ENCODE measurements around the gene ZBTB8A. TPM values are rescaled to one million over a fixed set of nuclear protein-coding genes. Genes with fewer than 3 reads are reported as not detected.
"Not testable (repeated sequence)": the region's sequence is repeated elsewhere in the genome, so short reads cannot be mapped to it uniquely, and the experiment has no call there.

ZBTB8A gene
- total RNA-seq, 1 donor from 2014 or later, result 38.1 TPM

DNA sequence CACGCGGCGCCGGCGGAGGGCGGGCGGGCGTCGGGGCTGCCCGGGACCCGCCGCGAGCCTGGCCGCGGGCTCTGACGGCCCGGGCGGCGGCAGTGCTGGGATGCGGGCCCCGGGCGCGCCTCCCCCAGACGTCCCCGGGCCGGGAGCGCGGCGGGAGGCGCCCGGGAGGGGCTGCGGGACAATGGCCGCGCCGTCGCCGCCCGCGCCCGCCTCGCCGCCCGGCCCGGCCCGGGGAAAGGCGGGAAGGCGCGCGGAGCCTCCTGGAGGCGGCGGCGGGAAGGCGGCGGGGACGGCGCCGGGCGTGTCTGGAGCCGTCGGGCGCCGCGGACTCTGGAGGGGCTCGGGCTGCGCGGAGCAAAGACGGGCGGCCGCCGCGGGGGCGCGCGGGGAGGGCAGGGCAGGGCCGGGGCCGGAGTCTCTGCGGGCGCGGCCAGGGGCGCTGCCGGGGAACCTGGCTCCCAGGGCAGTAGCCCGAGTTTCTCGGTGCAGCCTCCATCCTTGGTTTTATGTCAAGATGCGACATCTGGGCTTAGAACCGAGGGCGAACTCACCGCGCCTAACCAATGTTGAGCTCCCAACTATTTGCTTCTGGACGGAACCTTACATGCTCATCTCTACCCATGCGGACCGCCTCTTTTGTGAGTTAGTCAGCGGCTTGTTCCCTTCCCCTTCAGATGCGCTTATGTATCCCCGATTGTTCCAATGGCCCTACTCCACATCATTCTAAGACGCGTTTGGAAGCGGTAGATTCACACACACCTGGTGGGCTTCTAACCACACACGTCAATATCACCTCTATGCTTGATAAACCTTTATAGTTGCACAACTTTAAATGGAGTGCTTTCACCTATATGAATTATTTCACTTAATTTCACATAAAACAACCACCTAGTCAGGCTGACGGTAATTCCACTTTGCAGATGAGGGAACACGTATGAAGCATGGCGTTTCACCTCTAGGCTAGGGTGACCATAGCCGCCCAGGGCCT, 651 bp downstream of the ZBTB8A start:
- DNase-seq, result peak; percentile 4

DNA sequence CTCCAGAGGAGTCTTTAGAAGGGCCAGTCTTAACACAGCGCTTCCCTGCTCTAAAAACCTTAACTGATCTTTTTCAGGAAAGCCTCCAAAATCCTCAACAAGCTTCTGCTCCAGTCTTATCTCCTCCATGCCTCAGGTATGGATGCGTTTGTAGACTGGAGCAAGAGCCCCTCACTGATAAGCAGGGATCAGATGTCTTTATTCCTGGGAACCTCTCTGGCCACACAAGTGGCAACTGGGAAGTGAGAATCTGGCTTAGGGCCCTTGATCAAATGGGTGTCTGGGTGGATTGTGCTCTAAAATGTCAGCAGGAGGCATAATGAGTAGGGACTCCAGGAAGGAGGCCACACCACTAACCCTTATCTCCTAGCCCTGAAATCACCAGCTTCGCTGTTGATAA, 1.4 kb downstream of the ZBTB8A start:
- DNase-seq, result no peak

DNA sequence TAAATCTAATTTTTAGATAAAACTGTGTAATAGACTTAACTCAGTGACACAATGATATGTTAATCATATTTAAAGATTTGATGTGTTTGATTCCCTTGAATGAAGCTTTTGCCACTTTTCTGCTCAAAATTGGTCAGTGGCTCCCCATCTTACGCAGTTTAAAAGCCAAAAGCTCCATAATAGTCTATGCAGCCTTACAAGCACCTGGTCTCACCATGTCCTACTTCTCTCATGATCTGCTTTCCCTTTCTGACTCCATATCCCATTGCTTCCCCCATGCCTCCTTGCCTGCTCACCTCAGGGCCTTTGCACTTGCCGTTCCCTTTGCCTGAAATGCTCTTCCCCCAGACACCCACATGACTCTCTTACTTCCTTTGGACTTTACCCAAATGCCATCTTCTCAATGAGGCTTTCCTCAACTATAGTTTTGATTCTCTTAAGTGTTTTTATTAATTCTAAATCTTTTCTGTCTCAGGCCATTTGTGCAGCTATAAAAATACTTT, 1.9 kb downstream of the ZBTB8A start:
- DNase-seq, result no peak

DNA sequence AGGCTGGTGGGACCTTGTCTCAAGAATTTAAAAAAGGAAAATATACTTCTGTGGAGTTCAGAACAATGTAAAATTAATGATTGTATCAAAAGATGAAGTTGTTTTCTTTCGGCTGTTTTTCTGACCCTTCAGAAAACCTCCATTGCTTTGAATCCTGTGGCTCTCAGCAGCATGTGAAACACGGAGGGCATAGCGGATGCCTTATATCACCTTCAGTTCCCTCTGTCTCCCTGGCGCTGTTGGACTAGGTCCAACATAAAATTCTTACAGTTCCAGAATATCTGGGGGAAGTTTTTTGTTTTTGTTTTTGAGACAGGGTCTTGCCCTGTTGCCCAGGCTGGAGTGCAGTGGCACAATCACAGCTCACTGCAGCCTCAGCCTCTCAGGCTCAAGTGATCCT, 7.4 kb downstream of the ZBTB8A start:
- DNase-seq, result no peak

DNA sequence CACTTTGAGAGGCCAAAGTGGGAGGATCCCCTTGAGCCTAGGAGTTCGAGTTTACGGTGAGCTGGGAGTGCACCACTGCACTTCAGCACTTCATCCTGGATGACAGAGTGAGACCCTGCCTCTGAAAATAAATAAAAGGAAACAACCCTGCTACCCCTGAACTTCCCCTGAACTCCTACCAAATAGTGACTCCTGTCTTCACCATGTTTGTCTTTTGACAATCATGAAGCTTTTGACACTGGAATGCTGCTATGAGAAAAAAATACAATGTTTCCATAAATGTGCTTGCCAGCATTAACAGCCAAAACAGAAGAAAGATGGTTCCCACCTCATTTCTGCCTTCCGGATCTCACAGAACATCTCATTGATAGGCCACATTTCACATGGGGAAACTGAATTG, 10.4 kb downstream of the ZBTB8A start:
- no peak for DNase-seq

DNA sequence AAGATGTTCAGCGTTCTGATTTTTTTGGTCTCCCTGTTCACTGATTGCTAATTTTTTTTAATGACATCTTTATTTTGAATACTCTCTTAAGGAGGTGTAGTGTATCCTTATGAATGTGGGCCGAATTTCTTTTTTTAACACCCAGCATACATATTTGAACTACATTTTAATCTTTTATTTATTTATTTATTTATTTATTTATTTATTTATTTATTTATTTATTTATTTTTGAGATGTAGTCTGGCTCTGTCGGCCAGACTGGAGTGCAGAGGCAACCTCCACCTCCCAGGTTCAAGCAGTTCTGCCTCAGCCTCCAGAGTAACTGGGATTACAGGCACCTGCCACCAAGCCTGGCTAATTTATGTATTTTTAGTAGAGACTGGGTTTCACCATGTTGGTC, 15.1 kb downstream of the ZBTB8A start:
- no peak for DNase-seq

DNA sequence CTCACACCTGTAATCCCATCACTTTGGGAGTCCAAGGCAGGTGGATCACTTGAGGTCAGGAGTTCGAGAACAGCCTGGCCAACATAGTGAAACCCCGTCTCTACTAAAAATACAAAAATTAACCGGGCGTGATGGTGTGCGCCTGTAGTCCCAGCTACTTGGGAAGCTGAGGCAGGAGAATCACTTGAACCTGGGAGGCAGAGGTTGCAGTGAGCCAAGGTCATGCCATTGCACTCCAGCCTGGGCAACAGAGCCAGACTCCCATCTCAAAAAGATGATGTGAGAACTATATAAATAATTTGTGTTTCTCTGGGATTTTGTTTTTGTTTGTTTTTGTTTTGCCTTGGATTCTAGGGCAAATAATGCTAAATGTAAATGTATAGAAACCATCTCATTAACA, 17.8 kb downstream of the ZBTB8A start:
- DNase-seq, result not testable (repeated sequence)

DNA sequence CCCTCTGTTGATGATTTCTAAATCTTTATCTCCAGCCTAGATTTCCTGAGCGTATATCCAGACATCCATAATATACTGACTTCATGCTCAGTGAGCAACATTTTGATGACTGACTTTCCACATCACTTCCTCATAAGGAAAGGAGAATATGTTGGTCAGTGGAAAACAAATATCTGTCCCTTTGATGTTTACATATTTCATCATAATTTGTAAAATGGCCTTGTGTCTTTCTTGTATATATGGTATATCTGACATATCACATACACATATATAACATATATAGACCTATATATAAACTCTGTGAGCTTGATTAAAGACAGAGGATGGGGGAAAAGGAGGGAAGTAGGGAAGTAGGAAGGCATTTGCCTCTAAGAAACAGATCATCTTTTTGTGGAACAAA, 18.6 kb downstream of the ZBTB8A start:
- DNase-seq, result no peak

DNA sequence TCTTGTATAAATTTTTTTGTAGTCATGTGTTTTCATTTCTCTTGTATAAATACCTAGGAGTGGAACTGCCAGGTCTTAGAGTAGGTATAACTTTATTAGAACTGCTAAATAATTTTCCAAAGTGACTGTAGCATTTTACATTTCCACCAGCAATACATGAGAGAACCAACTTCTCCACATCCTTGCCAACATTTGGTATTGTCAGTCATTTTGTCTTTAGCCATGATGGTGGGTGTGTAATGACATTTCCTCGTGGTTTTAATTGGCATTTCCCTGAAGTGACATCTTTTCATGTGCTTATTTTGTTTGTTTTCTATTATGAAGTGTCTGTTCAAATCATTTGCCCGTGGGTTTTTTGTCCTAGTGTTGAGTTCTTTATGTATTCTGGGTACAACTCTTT, 29.7 kb downstream of the ZBTB8A start:
- DNase-seq, result no peak

DNA sequence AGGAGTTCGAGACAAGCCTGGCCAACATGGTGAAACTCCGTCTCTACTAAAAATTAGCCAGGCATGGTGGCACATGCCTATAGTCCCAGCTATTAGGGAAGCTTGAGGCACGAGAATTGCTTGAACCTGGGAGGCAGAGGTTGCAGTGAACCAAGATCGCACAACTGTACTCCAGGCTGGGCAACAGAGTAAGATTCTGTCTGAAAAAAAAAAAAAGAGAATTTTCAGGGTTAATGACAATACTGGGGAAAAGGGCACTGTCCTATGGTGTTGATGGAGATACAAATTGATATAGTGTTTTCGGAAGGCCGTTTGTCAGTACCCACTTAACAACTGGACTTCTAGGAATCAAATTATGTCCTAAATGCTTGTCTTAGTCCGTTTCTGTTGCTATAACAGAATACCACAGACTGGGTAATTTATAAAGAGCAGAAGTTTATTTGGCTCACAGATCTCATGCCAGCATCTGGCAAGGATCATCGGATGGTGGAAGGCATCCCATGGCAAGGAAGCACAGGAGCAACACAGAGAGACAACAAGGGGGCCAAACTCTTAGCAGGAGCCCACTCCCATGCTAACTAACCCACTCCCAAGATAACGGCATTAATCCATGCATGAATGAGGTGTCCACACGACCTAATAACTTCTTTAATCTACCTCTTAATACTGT, 41.3 kb downstream of the ZBTB8A start:
- no peak for DNase-seq

DNA sequence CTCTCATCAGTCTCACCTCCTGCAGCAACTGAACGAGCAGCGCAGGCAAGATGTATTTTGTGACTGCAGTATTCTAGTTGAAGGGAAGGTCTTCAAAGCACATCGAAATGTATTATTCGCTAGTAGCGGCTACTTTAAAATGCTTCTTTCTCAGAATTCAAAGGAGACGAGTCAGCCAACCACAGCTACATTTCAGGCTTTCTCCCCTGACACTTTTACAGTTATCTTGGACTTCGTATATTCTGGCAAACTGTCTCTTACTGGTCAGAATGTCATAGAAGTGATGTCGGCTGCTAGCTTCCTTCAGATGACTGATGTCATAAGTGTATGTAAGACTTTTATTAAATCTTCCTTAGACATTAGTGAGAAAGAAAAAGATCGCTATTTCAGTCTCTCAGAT, 53.7 kb downstream of the ZBTB8A start:
- no peak for DNase-seq

DNA sequence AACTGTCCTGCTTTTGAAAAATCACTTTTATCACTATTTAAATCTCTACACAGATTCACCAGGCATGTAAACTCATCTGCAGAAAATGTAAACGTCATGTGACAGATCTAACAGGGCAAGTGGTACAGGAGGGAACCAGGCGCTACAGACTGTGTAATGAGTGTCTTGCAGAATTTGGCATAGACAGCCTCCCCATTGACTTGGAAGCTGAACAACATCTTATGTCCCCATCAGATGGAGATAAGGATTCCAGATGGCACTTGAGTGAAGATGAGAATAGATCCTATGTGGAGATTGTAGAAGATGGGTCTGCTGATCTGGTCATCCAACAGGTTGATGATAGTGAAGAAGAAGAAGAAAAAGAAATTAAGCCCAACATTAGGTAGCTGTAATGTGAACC, 60.8 kb downstream of the ZBTB8A start:
- DNase-seq, result no peak

DNA sequence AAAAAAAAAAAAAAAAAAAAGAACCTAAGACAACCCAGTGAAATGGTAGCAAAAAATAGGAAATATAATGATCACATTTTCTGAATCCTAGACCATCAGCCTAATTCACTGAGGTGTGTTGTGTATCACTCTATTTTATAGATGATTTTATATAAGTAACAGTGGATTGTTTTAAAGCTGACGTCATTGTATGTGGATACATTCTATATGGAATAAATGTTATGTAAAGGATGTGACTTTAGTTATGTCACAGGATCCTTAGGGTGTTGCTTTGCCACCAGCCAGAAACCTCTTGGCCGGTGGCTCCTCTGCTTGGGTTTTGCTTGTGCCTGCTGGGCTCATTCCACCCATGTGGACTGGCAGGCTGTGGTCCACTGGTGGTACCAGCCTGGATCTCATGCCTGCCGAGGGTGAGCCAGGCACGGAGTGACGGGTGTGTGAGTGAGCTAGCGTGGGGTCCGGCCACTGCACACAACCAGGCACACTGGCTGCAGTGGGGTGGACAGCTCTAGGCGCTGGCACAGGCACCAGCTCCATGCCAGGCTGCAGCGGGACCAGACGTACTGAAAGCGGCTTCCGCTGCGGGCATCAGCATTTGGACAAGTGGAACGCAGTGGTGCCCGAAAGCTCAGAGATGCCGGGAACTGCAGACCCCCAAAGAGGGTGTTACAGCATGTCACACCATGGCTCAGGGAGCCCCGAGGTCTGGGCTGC, 66.6 kb downstream of the ZBTB8A start:
- no peak for DNase-seq

DNA sequence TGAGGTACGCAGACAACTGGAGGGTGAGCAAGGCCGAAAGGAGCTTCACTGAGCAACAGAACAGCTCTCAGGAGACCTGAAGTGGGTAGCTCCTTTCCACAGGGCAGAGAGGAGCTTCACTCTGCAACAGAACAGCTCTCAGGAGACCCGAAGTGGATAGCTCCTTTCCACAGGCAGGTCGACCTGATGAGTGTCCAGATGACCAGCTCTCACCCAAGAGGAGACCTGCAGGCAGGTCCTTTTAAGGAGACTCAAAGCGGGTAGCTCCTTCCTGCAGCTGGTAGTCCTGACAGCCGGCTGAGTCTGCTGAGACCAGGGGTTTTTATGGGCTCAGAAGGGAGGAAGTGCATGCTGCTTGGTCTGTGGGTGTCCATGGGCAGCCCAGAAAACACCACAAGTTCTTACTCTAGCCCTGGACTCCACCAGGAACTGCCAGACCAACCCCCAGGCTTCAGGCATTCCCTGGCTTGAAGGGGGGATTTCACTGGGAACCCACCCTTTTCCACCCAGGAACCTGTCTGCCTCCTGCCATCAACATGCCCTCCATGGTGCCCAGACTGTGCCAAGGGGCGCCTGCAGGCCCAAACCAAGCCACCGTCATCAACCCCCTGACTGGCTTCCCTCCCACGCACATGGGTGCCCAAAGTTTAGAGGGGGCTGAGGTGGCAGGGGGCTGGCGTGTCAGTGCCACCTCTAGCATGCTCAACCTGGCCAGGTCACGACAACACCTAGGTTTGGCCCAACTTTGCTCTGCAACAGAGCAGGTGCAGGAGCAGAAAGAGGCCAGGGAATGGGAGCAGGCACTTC, 67.5 kb downstream of the ZBTB8A start:
- no peak for DNase-seq

DNA sequence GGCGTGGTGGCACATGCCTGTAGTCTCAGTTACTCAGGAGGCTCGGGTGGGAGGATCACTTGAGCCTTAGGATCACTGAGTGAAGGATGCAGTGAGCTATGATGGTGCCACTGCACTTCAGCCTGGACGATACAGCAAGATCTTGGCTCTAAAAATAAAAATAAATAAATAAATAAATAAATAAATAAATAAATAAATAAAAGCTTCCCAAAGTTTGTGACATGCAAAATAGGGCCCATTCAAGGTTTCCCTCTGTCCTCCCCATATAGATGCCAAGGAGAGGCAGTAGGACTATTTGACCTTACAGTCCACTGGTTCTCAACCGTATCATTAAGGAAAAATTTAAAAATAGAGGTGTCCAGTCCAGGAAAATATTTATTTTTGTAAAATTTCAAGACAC, 70.0 kb downstream of the ZBTB8A start:
- DNase-seq, result no peak

DNA sequence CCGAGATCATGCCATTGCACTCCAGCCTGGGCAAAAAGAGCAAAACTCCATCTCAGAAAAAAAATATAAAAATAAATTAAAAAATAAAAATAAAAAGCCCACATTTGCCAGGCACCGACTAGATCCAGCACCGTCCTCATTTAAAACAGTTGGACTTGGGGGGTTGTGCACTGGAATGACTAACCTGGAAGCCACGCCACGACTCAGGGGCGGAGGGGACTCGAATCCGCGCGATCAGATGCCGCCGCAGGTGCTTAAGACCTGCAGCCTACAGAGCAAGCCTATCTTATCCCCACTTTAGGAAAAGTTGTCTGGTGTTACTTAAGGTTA, 72.6 kb downstream of the ZBTB8A start:
- no peak for DNase-seq

DNA sequence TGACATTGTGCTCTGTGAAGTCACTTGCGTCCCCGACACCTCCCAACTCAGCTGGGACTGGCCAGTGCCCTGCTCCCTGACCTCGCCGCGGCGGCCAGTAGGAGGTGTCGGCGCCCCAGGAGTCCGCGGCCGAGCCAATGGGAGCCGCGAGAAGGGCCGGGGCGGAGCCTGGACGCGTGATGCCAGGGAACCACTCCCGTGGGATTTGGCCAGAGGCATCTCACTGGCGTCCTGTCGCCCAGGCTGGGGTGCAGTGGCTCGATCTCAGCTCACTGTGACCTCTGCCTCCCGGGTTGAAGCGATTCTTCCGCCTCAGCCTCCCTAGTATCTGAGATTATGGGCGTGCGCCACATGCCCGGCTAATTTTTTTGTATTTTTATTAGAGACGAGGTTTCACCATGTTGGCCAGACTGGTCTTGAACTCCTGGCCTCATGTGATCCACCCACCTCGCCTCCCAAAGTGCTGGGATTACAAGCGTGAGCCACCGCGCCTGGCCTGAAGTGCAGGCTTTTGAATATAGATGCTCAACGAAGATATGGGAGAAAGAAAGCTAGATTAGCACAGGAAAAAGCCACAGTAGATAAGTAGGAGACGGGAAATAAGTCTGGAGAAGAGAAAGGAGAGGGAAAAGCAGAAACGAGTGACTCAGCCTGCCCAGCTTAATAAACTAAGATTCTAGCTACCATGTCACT, 73.1 kb downstream of the ZBTB8A start:
- peak; percentile 88 for DNase-seq

DNA sequence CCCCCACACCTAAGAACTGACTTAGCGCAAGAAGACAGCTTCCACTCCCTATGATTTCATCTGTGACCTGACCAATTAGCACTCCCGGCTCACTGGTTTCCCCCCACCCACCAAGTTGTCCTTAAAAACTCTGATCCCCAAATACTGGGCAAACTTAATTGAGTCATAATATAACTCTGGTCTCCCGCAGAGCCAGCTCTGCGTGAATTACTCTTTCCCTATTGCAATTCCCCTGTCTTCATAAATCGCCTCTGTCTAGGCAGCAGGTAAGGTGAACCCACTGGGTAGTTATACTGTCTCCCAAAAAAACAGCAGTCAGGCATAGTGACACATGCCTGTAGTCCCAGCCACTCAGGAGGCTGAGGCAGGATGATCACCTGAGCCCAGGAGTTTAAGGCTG, 74.2 kb downstream of the ZBTB8A start:
- DNase-seq, result no peak

DNA sequence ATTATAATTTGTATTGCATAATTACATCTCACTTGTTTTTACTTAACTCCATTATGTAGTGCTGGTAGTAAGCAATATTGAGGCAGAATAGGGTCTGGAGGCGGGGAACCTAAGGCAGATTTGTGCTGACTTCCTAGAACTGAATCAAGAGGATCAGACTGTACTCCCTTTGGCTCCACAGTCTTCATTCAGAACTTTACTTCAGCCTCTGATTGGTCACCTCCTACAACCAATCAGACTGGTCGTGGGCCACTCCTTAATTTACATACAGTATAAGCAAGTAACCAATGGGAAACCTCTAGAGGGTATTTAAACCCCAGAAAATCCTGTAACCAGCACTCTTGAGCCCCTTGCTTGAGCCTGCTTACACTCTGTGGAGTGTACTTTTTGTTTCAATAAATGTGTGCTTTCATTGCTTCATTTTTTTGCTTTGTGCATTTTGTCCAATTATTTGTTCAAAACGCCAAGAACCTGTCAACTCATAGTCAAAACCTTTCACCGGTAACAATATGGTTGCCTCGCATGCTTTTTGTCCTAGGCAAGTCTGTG, 79.5 kb downstream of the ZBTB8A start:
- no peak for DNase-seq

DNA sequence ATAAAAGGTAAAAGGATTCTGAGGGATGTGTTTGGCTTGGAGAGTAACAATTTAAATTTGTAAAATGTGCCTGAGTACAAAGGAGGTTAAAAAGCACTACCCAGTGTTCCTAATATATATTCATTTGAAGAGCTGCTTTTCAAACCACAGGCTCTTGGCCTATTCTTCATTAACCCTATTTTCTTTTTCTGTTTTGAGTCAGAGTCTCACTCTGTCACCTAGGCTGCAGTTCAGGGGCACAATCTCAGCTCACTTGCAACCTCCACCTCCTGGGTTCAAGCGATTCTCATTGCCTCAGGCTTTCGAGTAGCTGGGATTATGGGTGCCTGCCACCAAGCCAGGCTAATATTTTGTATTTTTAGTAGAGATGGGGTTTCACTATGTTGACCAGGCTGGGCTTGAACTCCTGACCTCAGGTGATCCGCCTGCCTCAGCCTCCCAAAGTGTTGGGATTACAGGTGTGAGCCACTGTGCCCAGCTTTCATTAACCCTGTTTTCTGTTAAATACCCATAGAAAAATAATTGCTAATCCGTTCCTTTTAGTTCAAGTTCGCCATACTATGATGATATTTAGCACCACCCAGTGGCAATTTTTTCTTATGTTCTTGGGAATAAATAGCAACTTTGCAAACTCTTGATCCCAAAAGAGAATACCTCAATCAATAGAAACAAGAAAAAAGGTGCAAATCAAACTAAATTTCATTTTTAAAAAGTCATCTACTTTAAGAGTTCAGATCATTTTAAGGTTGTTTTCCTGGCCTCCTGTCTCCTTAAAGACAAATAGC, 80.7 kb downstream of the ZBTB8A start:
- DNase-seq, result no peak

All from occipital lobe (tissue), 2 donors.